AG04450 (cell line): ENCODE results near the gene ELFN1. TPM values are rescaled to one million over a fixed set of nuclear protein-coding genes. Genes with fewer than 3 reads are reported as not detected.

Experiments
- CTCF ChIA-PET: fragments of 300-600, 350-600 bp; formaldehyde crosslinking; extraction: SDS; loops from one replicate; lab custom pipeline; 2022; ENCODE audit warnings: antibody characterized with exemption, inconsistent platforms; lab: Charles Lee
- POLR2A ChIA-PET: fragments of 350-600 bp; formaldehyde crosslinking; extraction: SDS; loops from one replicate; lab custom pipeline; 2021; ENCODE audit warnings: antibody characterized with exemption, inconsistent platforms; lab: Yijun Ruan, JAX
- DNase-seq: peaks from one replicate; pipeline ENCODE4 v3.0.0-alpha.2; 2011; ENCODE audit warnings: low read depth, low spot score
- H3K27ac ChIP-seq: one replicate; pipeline ENCODE4 v1.5.1; 2012; ENCODE audit warnings: low read depth, low read length, control low read depth
- H3K27me3 ChIP-seq: one replicate; pipeline ENCODE4 v1.6.0; 2012; ENCODE audit warnings: low read length; ENCODE audit not compliant: control insufficient read depth, insufficient read depth
- H3K4me3 ChIP-seq: 2 replicates; pipeline ENCODE4 v1.5.1; 2011; ENCODE audit warnings: mild to moderate bottlenecking, low read depth, low read length, control low read depth
- H3K9me3 ChIP-seq: 2 replicates; pipeline ENCODE4 v1.5.1; 2012; ENCODE audit warnings: low read length; ENCODE audit not compliant: control insufficient read depth, insufficient read depth
- CTCF ChIP-seq: IDR thresholded peaks from 2 replicates; pipeline ENCODE4 v1.5.1; 2011; ENCODE audit warnings: low read depth, low read length, control low read depth, inconsistent platforms
- polyA plus RNA-seq: library from polyadenylated mRNA; depleted of rRNA; stranded (reverse); fragments of >200 nt; gene quantifications from 2 replicates; pipeline ENCODE4 v1.2.3, GENCODE V29; 2011

ELFN1 gene
- polyA plus RNA-seq, 1 experiment: 0.10 TPM

- Histone ChIP-seq H3K4me3 (no peak overlapping the region), H3K9me3 (peaks cover 22% of the 10 kb centered on the region), H3K27ac (no peak overlapping the region), H3K27me3 (peaks cover 22% of the 10 kb centered on the region)
- ChIA-PET POLR2A (no interaction called here), CTCF (no interaction called here)
- no peak for DNase-seq
- TF ChIP-seq CTCF: no peak
These were observed 55.2 kb downstream of the ELFN1 start for GRCh38 chr7:1725199-1725690.

GRCh38 chr7:1725766-1726630, 55.9 kb downstream of the ELFN1 start:
- Histone ChIP-seq H3K27ac (no peak overlapping the region), H3K9me3 (peaks cover 22% of the 10 kb centered on the region), H3K27me3 (peaks cover 22% of the 10 kb centered on the region), H3K4me3 (no peak overlapping the region)
- ChIA-PET POLR2A (no interaction called here), CTCF (no interaction called here)
- TF ChIP-seq CTCF: no peak
- DNase-seq: no peak

GRCh38 chr7:1727079-1727478, 57.0 kb downstream of the ELFN1 start:
- no peak for DNase-seq
- ChIA-PET CTCF (no interaction called here), POLR2A (no interaction called here)
- H3K4me3 ChIP-seq: no peak overlapping the region
- no peak overlapping the region for H3K27ac ChIP-seq
- peaks cover 22% of the 10 kb centered on the region for H3K9me3 ChIP-seq
- peaks cover 22% of the 10 kb centered on the region for H3K27me3 ChIP-seq
- TF ChIP-seq CTCF: no peak

- TF ChIP-seq CTCF: no peak
- ChIA-PET CTCF (no interaction called here), POLR2A (no interaction called here)
- Histone ChIP-seq H3K9me3 (peaks cover 22% of the 10 kb centered on the region), H3K27ac (no peak overlapping the region), H3K27me3 (peaks cover 22% of the 10 kb centered on the region), H3K4me3 (no peak overlapping the region)
- no peak for DNase-seq
These were observed 57.9 kb downstream of the ELFN1 start for GRCh38 chr7:1727812-1728570.

- Histone ChIP-seq H3K4me3 (no peak overlapping the region), H3K9me3 (peaks cover 22% of the 10 kb centered on the region), H3K27ac (no peak overlapping the region), H3K27me3 (peaks cover 25% of the 10 kb centered on the region)
- TF ChIP-seq CTCF: no peak
- POLR2A ChIA-PET: no interaction called here
- no peak for DNase-seq
- CTCF ChIA-PET: no interaction called here
These were observed 59.1 kb downstream of the ELFN1 start for GRCh38 chr7:1729183-1729582.
